ENCODE data around the gene SIRT5.

DNA sequence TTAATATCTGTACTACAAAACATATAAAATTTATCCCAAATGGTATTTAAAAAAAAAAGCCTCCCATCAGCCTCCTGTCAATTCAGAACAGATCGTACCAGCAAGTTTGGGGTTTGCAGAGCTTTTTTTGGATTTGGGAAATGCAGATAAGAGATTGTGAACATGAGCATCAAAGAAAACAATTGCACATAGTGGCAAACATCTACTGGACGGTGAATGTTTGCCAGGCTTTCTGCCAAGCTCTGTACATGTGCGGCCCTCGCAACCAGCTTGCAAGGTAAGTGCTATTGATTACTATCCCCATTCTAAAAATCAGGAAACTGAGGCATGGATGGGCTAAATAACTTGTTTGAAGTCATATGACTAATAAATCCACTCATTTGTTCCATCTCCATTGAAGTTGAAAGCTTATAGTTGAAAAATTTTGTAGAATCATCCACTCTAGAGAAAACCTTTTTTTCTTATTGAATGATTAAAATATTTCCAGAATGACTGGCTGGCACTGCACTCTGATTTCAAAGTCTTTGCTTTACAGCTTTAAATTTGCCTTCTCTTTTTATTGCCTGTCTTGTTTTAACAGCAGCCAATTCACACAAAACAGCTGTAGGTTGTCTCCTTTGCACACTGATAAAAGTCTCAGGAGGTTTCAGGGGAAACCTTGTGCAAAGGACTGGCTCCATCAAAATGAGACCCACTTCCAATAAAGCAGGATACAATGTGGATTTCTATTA lies 37.4 kb upstream of the SIRT5 start:
- TF ChIP-seq, protein P1, sequence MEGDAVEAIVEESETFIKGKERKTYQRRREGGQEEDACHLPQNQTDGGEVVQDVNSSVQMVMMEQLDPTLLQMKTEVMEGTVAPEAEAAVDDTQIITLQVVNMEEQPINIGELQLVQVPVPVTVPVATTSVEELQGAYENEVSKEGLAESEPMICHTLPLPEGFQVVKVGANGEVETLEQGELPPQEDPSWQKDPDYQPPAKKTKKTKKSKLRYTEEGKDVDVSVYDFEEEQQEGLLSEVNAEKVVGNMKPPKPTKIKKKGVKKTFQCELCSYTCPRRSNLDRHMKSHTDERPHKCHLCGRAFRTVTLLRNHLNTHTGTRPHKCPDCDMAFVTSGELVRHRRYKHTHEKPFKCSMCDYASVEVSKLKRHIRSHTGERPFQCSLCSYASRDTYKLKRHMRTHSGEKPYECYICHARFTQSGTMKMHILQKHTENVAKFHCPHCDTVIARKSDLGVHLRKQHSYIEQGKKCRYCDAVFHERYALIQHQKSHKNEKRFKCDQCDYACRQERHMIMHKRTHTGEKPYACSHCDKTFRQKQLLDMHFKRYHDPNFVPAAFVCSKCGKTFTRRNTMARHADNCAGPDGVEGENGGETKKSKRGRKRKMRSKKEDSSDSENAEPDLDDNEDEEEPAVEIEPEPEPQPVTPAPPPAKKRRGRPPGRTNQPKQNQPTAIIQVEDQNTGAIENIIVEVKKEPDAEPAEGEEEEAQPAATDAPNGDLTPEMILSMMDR (IDR thresholded peaks at IDR 0.05): no peak
- TF ChIP-seq EP300 (IDR thresholded peaks at IDR 0.05): no peak
- TF ChIP-seq POLR2A (IDR thresholded peaks at IDR 0.05): no peak

Measured in tibial nerve (tissue), 4 donors.